Sigmoid colon (tissue), 7 donors: ENCODE results near the gene DACT2. TPM values are rescaled to one million over a fixed set of nuclear protein-coding genes. Genes with fewer than 3 reads are reported as not detected.

ENCODE experiments used
- DNase-seq: peaks from one replicate; pipeline ENCODE4 v3.0.0-alpha.2; 2019
- H3K27ac ChIP-seq, 4 donors: fragments of 200-600 bp; sonication (generic); one replicate each; pipeline ENCODE4 v1.5.1; 2016 to 2019; ENCODE audit warnings: mild to moderate bottlenecking in 1 of 4
- H3K27me3 ChIP-seq, 3 donors: fragments of 200-600 bp; sonication (generic); one replicate each; pipeline ENCODE4 v1.5.1; 2019; ENCODE audit warnings: mild to moderate bottlenecking in 1 of 3
- H3K36me3 ChIP-seq, 4 donors: fragments of 200-600 bp; sonication (generic); one replicate each; pipeline ENCODE4 v1.5.1; 2016 to 2019
- H3K4me1 ChIP-seq, 4 donors: fragments of 200-600 bp; sonication (generic); one replicate each; pipeline ENCODE4 v1.5.1; 2017 to 2019
- H3K4me3 ChIP-seq, 4 donors: fragments of 200-600 bp; sonication (generic); one replicate each; pipeline ENCODE4 v1.5.1; 2017 to 2019; ENCODE audit warnings: mild to moderate bottlenecking in 2 of 4, moderate library complexity in 1 of 4
- H3K9me3 ChIP-seq, 4 donors: fragments of 200-600 bp in 3 of 4; sonication (generic) in 3 of 4; one replicate each; pipeline versions ENCODE4 v1.5.1 to v1.6.1; 2013 to 2019
- EP300 ChIP-seq, 4 donors: sonication (generic); formaldehyde crosslinking; IDR thresholded peaks; one replicate each; pipeline ENCODE4 v1.6.1; 2017; ENCODE audit warnings: antibody characterized with exemption in 4 of 4
- POLR2A ChIP-seq, 2 donors: fragments of 450-650 bp; IDR thresholded peaks; one replicate each; pipeline ENCODE4 v1.6.1; 2016; ENCODE audit warnings: antibody characterized with exemption in 2 of 2, mild to moderate bottlenecking in 2 of 2, moderate library complexity in 2 of 2
- POLR2AphosphoS5 ChIP-seq, 4 donors: sonication (generic); formaldehyde crosslinking; IDR thresholded peaks; one replicate each; pipeline ENCODE4 v1.6.1; 2017; ENCODE audit warnings: antibody characterized with exemption in 4 of 4
- WGBS, 2 donors: extraction: QIAGEN DNeasy Blood & Tissue Kit; methylation state at CpG; one replicate each; pipeline ENCODE4 v1.1.7; 2013; 5-methylcytosine and 5-hydroxymethylcytosine counted together
- intact Hi-C: fragments of 100-400 bp; cut with DNase I; formaldehyde crosslinking; loops from one replicate; pipeline ENCODE4 v1.15.1; 2023
- polyA plus RNA-seq, 3 donors: library from polyadenylated mRNA; stranded (reverse); fragments of 200-250 nt; gene quantifications; one replicate each; pipeline ENCODE4 v1.2.3, GENCODE V29; 2013
- total RNA-seq, 4 donors: library from RNA; depleted of rRNA; stranded (reverse); fragments of >200 nt; gene quantifications; one replicate each; pipeline ENCODE4 v1.1.0, GENCODE V29; 2016
- TF ChIP-seq, protein P1 (sequence below), 4 experiments: fragments of 450-650 bp in 3 of 4; fragments of 200-600 bp in 1 of 4; IDR thresholded peaks; one replicate each; pipeline ENCODE4 v1.5.1; 2016 to 2019; ENCODE audit warnings: antibody characterized with exemption in 4 of 4, mild to moderate bottlenecking in 3 of 4, moderate library complexity in 2 of 4
- donor health status: healthy with polysubstance abuse.
- donor health status: Bipolar disorder and iron deficiency.
- donor health status: healthy.

DACT2 gene
- total and polyA plus RNA-seq, 7 donors = 0.16 to 1.1 (median 0.60) TPM

DNA sequence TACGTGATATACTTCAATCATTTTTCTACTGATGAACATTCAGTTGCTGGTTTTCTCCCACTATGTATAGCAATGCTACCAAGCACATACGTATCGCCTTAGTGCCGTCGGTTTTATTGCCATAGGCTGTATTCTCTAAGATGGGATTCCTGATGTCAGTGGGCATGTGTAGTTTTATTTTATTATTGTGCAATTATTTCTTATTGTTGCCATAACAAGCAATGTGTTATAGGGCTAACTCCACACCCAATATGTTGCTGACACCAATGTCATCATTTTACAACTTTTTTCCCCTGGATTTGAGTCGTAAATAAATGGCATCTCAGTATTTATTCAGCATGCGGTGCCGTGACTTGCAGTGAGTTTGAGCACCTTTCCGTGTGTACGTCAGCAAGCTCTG, 10.8 kb upstream of the DACT2 start:
- no peak overlapping the region for H3K27ac ChIP-seq
- WGBS, 2 donors = 92% methylated on average over 10 of the region's 10 CpGs
- no peaks in the 10 kb centered on the region for H3K27me3 ChIP-seq
- intact Hi-C loops = no loop called here
- DNase-seq = no peak
- TF ChIP-seq, protein P1, sequence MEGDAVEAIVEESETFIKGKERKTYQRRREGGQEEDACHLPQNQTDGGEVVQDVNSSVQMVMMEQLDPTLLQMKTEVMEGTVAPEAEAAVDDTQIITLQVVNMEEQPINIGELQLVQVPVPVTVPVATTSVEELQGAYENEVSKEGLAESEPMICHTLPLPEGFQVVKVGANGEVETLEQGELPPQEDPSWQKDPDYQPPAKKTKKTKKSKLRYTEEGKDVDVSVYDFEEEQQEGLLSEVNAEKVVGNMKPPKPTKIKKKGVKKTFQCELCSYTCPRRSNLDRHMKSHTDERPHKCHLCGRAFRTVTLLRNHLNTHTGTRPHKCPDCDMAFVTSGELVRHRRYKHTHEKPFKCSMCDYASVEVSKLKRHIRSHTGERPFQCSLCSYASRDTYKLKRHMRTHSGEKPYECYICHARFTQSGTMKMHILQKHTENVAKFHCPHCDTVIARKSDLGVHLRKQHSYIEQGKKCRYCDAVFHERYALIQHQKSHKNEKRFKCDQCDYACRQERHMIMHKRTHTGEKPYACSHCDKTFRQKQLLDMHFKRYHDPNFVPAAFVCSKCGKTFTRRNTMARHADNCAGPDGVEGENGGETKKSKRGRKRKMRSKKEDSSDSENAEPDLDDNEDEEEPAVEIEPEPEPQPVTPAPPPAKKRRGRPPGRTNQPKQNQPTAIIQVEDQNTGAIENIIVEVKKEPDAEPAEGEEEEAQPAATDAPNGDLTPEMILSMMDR (IDR thresholded peaks at IDR 0.05) = no peak
- no peaks in the 10 kb centered on the region for H3K4me1 ChIP-seq
- H3K9me3 ChIP-seq = no peaks in the 10 kb centered on the region
- H3K4me3 ChIP-seq = no peak overlapping the region
- H3K36me3 ChIP-seq = no peaks in the 10 kb centered on the region

GRCh38 chr6:168328086-168328485, 8.5 kb upstream of the DACT2 start:
- no peaks in the 10 kb centered on the region for H3K27me3 ChIP-seq
- H3K27ac ChIP-seq = no peak overlapping the region
- 80 to 92% methylated on average over 4 of the region's 4 CpGs for WGBS, 2 donors
- no peak overlapping the region for H3K4me3 ChIP-seq
- H3K4me1 ChIP-seq = no peaks in the 10 kb centered on the region
- no peak for TF ChIP-seq EP300 (IDR thresholded peaks at IDR 0.05)
- TF ChIP-seq, protein P1 (IDR thresholded peaks at IDR 0.05) = no peak
- no peak for TF ChIP-seq POLR2AphosphoS5 (IDR thresholded peaks at IDR 0.05)
- intact Hi-C loops = no loop called here
- H3K9me3 ChIP-seq = no peaks in the 10 kb centered on the region
- no peak for DNase-seq
- H3K36me3 ChIP-seq = no peaks in the 10 kb centered on the region

- Histone ChIP-seq H3K36me3 (no peaks in the 10 kb centered on the region), H3K27ac (no peak overlapping the region), H3K27me3 (peaks cover 0 to 3% (median 0%) of the 10 kb centered on the region in 3 donors), H3K4me1 (no peaks in the 10 kb centered on the region), H3K9me3 (no peaks in the 10 kb centered on the region), H3K4me3 (no peak overlapping the region)
- no peak for DNase-seq
- intact Hi-C loops = no loop called here
- 55 to 70% methylated on average over 12 of the region's 12 CpGs for WGBS, 2 donors
- TF ChIP-seq, protein P1 (IDR thresholded peaks at IDR 0.05) = no peak
- TF ChIP-seq EP300 (IDR thresholded peaks at IDR 0.05) (no peak), POLR2A (IDR thresholded peaks at IDR 0.05) (no peak), POLR2AphosphoS5 (IDR thresholded peaks at IDR 0.05) (no peak)
These were observed 7.0 kb upstream of the DACT2 start for GRCh38 chr6:168326294-168327261.

DNA sequence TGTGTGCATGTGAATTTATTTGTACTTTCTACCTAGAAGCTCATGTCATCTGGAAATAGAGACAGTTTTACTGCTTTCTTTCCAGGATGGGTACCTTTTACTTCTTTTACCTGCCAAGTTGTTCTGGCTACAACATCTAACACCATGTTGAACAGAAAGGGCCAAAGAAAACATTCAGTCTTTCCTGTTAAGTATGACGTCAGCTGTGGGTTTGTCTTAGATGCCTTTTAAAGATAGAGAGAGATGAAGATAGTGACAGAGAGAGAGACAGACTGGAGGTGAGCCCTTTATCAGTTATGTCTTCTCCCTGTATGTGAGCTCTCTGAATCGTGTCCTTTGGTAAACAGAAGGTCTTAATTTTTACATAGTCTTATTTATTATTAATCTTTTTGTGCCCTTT, 3.4 kb upstream of the DACT2 start:
- no peak overlapping the region for H3K27ac ChIP-seq
- 20 to 42% methylated on average over 2 of the region's 2 CpGs for WGBS, 2 donors
- DNase-seq = no peak
- H3K4me1 ChIP-seq = peaks cover 0 to 10% (median 7%) of the 10 kb centered on the region in 4 donors
- H3K36me3 ChIP-seq = no peaks in the 10 kb centered on the region
- intact Hi-C loops = no loop called here
- no peak overlapping the region for H3K4me3 ChIP-seq
- H3K27me3 ChIP-seq = peaks cover 7 to 32% (median 23%) of the 10 kb centered on the region in 3 donors
- TF ChIP-seq POLR2A (IDR thresholded peaks at IDR 0.05) (no peak), EP300 (IDR thresholded peaks at IDR 0.05) (no peak), POLR2AphosphoS5 (IDR thresholded peaks at IDR 0.05) (no peak)
- TF ChIP-seq, protein P1 (IDR thresholded peaks at IDR 0.05) = no peak
- H3K9me3 ChIP-seq = peaks cover 0 to 3% (median 0%) of the 10 kb centered on the region in 4 donors
